GM23248 (cell line): ENCODE data around the gene SLC15A5.

ENCODE experiments used
- EZH2 ChIP-seq: fragments of 200-600 bp; sonication (generic); IDR thresholded peaks from 2 replicates; pipeline ENCODE4 v1.6.1; 2018; ENCODE audit warnings: antibody characterized with exemption, mild to moderate bottlenecking; ENCODE audit not compliant: insufficient read depth, poor library complexity, severe bottlenecking
- EZH2phosphoT487 ChIP-seq: fragments of 200-600 bp; sonication (generic); IDR thresholded peaks from 2 replicates; pipeline ENCODE4 v1.6.1; 2018; ENCODE audit warnings: antibody characterized with exemption, moderate library complexity, mild to moderate bottlenecking, low read depth; ENCODE audit not compliant: insufficient read depth

DNA sequence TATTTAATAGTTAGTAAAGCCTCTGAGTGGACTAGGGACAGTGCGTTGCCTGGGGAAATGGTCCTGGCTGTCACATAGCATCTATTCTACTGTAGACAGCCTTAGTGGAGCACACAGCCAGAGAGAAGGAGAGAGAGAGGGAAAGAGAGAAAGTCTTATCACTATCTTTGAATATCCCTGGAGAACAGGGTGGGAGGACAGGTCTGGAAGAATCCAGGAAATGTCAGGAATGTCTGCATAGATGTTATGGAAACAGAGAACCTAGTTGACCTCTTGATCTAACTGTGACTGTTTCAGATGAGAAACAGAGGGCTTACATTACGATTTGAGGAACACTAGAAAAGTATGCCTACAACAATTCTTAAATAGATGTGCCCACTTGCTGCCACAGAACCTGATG is 92.8 kb downstream of the SLC15A5 start:
- TF ChIP-seq EZH2 = no peak
- no peak for TF ChIP-seq EZH2phosphoT487
